Measurements from ENCODE around the gene RAC2. TPM values are rescaled to one million over a fixed set of nuclear protein-coding genes. Genes with fewer than 3 reads are reported as not detected.

The RAC2 gene
- total RNA-seq, 4 donors from 2014 or later, result 1.9 to 3.9 (median 3.0) TPM

DNA sequence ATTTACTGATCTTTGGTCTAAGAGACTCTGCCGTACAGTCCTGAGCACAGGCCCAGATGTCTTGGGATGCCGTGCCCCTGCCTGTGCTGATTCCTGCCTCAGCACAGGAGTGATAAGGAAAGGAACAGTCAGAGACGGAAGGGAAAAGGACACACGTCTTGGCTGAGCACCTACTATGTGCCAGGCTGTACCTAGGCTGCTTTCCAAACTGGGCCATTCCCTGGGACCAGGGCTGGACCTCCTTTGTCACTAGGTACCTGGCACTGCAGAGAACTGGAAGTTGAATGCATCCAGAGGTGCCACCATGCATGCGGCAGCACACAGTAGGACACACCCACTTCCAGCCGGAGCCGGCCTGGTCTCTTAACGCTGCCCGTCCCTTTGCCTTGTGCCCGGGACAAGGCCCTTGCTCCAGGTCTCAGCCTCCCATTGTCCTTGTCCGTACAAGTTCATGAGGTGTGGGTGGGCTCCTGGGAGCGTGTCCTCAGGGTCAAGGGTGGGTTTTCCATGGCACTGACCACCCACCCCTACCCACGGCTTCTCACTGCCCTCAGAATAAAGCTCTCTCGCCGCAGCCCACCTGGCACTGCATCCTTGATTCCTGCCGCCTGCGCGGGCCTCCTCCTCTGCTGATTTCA is 30.7 kb downstream of the RAC2 start:
- H3K4me1 ChIP-seq, result peaks cover 4% of the 10 kb centered on the region
- no peaks in the 10 kb centered on the region for H3K9me3 ChIP-seq
- H3K4me3 ChIP-seq, result no peak overlapping the region
- H3K27me3 ChIP-seq, result peaks cover 26% of the 10 kb centered on the region
- no peaks in the 10 kb centered on the region for H3K36me3 ChIP-seq
- WGBS, result 93% methylated on average over 18 of the region's 18 CpGs
- no peak for TF ChIP-seq POLR2A (IDR thresholded peaks at IDR 0.05)
- no peak for TF ChIP-seq POLR2AphosphoS5 (IDR thresholded peaks at IDR 0.05)
- TF ChIP-seq, protein P1, sequence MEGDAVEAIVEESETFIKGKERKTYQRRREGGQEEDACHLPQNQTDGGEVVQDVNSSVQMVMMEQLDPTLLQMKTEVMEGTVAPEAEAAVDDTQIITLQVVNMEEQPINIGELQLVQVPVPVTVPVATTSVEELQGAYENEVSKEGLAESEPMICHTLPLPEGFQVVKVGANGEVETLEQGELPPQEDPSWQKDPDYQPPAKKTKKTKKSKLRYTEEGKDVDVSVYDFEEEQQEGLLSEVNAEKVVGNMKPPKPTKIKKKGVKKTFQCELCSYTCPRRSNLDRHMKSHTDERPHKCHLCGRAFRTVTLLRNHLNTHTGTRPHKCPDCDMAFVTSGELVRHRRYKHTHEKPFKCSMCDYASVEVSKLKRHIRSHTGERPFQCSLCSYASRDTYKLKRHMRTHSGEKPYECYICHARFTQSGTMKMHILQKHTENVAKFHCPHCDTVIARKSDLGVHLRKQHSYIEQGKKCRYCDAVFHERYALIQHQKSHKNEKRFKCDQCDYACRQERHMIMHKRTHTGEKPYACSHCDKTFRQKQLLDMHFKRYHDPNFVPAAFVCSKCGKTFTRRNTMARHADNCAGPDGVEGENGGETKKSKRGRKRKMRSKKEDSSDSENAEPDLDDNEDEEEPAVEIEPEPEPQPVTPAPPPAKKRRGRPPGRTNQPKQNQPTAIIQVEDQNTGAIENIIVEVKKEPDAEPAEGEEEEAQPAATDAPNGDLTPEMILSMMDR (IDR thresholded peaks at IDR 0.05), result no peak
- TF ChIP-seq EP300 (IDR thresholded peaks at IDR 0.05), result no peak
- peak in 1 of 2 donors; percentile 40 for DNase-seq (ENCODE audit: low spot score in 2 of 2)
- H3K27ac ChIP-seq, result no peak overlapping the region

DNA sequence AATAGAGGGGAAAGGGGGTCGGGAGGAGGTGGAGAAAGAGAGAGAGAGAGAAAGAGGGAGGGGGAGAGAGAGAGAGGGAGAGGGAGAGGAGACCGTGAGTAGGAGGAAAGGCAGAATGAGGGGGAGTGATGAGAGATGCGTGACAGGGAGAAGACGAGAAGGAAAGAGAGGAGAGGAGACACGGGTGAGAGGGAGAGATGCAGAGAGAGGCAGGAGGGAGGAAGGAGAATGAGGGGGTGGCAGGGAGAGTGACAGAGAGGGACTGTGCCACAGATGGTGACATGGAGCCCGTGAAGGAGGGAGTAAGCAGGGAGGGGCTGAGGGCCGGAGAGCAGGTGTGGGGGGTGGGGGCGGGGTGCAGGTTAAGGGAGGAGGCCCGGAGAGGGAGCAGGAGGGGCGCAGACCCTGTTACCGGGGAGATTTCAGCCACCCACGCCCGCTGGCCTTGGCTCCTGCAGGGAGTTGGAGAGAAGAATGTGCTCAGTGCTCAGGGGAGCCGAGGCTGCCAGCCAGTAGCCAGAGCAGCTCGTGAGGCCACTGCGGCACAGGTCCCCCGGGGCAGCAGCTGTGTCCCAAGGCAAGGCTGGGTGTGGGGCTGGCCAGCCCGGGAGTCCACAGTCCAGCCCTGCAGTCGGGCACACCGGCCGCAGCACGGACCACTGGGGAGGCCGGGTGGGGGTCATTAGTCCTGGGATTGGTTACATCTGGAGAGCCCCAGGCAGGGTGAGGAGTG is 31.7 kb downstream of the RAC2 start, which contains the start of gene SSTR3:
TSS of gene SSTR3 (minus strand) at position 304 of the 733 bp plus-strand sequence. CDS start 4,674 bp downstream, outside the sequence.
- TF ChIP-seq EP300 (IDR thresholded peaks at IDR 0.05) (no peak), POLR2AphosphoS5 (IDR thresholded peaks at IDR 0.05) (no peak), POLR2A (IDR thresholded peaks at IDR 0.05) (no peak)
- TF ChIP-seq, protein P1 (IDR thresholded peaks at IDR 0.05), result no peak
- WGBS, result 19% methylated on average over 23 of the region's 23 CpGs
- DNase-seq (ENCODE audit: low spot score in 2 of 2), result peak in 1 of 2 donors; percentile 54
- peaks cover 26% of the 10 kb centered on the region for H3K27me3 ChIP-seq
- H3K9me3 ChIP-seq, result no peaks in the 10 kb centered on the region
- H3K4me3 ChIP-seq, result no peak within 1 kb of the TSS
- H3K27ac ChIP-seq, result no peak within 1 kb of the TSS
- no peaks in the 10 kb centered on the region for H3K36me3 ChIP-seq
- peaks cover 4% of the 10 kb centered on the region for H3K4me1 ChIP-seq

DNA sequence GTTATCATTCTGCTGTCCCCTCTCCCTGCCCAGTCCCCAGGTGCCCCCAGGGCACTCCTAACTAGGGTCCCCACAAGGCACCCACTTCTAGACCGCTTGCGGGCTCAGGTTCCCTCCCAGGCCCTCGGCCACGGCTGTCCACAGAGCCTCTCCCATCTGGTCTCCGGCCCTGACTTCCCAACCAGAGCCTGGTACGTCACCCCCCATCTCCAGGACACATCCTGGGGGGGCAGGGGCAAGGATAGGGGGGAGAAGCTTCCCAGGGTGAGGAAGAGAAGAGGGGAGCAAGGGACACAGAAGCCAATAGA is 32.2 kb downstream of the RAC2 start:
- no peaks in the 10 kb centered on the region for H3K9me3 ChIP-seq
- H3K4me3 ChIP-seq, result no peak overlapping the region
- peaks cover 4% of the 10 kb centered on the region for H3K4me1 ChIP-seq
- H3K27me3 ChIP-seq, result peaks cover 26% of the 10 kb centered on the region
- no peak for DNase-seq (ENCODE audit: low spot score in 2 of 2)
- TF ChIP-seq POLR2A (IDR thresholded peaks at IDR 0.05) (no peak), EP300 (IDR thresholded peaks at IDR 0.05) (no peak), POLR2AphosphoS5 (IDR thresholded peaks at IDR 0.05) (no peak)
- TF ChIP-seq, protein P1 (IDR thresholded peaks at IDR 0.05), result no peak
- no peaks in the 10 kb centered on the region for H3K36me3 ChIP-seq
- no peak overlapping the region for H3K27ac ChIP-seq
- WGBS, result 72% methylated on average over 6 of the region's 6 CpGs

DNA sequence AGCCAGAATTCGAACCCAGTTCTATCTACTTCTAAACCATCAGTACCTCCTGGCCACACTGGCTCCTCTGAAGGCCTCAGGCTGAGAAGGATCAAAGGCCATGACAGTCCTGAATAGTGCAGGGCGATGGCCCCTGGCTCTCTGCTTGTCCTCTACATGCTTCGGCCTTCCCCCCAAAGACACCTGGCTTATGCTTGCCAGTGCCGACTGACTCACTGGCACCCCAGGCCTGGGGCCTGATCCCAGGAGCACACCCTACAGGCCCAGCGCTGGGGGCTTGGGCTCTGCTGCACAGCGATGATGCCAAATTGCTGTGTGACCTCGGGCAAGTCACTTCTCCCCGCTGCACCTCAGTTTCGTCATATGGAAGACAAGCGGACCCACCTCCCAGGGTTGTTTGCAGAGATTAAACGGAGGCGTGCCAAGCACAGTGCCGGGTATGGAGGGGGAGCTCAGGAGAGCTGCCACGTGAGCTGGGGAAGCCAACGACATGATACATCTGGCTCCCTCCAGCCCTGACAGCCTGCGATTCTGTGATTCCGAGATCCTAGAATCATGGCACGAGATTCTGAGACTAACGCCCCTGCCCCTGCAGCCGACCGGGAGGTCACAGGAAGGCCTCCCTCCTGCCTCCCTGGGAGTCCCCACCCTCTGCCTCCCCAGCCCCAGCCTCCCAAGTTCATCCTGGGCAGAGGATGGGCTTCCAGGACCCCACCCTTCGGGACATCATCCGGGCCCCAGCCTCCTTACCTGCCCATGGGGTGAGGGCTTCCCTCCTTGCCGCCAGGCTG is 32.8 kb downstream of the RAC2 start:
- TF ChIP-seq, protein P1 (IDR thresholded peaks at IDR 0.05), result no peak
- no peak for TF ChIP-seq POLR2AphosphoS5 (IDR thresholded peaks at IDR 0.05)
- TF ChIP-seq EP300 (IDR thresholded peaks at IDR 0.05), result no peak
- no peak for TF ChIP-seq POLR2A (IDR thresholded peaks at IDR 0.05)
- 78% methylated on average over 12 of the region's 24 CpGs for WGBS
- peak in 1 of 2 donors; percentile 55 for DNase-seq (ENCODE audit: low spot score in 2 of 2)

More for the DNA sequence above, 32.8 kb downstream of the RAC2 start:
- no peaks in the 10 kb centered on the region for H3K36me3 ChIP-seq
- H3K27me3 ChIP-seq, result peaks cover 26% of the 10 kb centered on the region
- H3K4me1 ChIP-seq, result peaks cover 4% of the 10 kb centered on the region
- no peak overlapping the region for H3K27ac ChIP-seq
- H3K4me3 ChIP-seq, result no peak overlapping the region
- no peaks in the 10 kb centered on the region for H3K9me3 ChIP-seq
